ENCODE measurements around the gene MACROH2A1.

MACROH2A1 gene

GRCh38 chr5:135349886-135350285 is 49.1 kb downstream of the MACROH2A1 start:
- no peak for DNase-seq

- no peak for DNase-seq
Observed at GRCh38 chr5:135349451-135349850, 49.6 kb downstream of the MACROH2A1 start.

GRCh38 chr5:135348918-135349317 is 50.1 kb downstream of the MACROH2A1 start:
- DNase-seq: no peak

- DNase-seq: no peak
Observed at GRCh38 chr5:135347392-135347791, 51.6 kb downstream of the MACROH2A1 start.

- DNase-seq: no peak
Observed at GRCh38 chr5:135345956-135346731, 52.9 kb downstream of the MACROH2A1 start.

- no peak for DNase-seq
Observed at GRCh38 chr5:135344349-135344748, 54.7 kb downstream of the MACROH2A1 start.

- DNase-seq: no peak
Observed at GRCh38 chr5:135343413-135343812, 55.6 kb downstream of the MACROH2A1 start.

GRCh38 chr5:135342551-135342875 is 56.5 kb downstream of the MACROH2A1 start:
- DNase-seq: no peak

- no peak for DNase-seq
Observed at GRCh38 chr5:135341696-135342550, 57.1 kb downstream of the MACROH2A1 start.

GRCh38 chr5:135341016-135341666 is 57.9 kb downstream of the MACROH2A1 start:
- DNase-seq: no peak

- DNase-seq: no peak
Observed at GRCh38 chr5:135340568-135340967, 58.5 kb downstream of the MACROH2A1 start.

- no peak for DNase-seq
Observed at GRCh38 chr5:135339623-135340022, 59.4 kb downstream of the MACROH2A1 start.

- no peak for DNase-seq
Observed at GRCh38 chr5:135339189-135339588, 59.8 kb downstream of the MACROH2A1 start.

- no peak for DNase-seq
Observed at GRCh38 chr5:135337064-135337463, 62.0 kb downstream of the MACROH2A1 start.

GRCh38 chr5:135335031-135335828 is 63.8 kb downstream of the MACROH2A1 start:
- DNase-seq: no peak

GRCh38 chr5:135333732-135334515 is 65.1 kb downstream of the MACROH2A1 start:
- no peak for DNase-seq

GRCh38 chr5:135332519-135333150 is 66.4 kb downstream of the MACROH2A1 start:
- DNase-seq: no peak

- no peak for DNase-seq
Observed at GRCh38 chr5:135331612-135332011, 67.4 kb downstream of the MACROH2A1 start.

- no peak for DNase-seq
Observed at GRCh38 chr5:135330798-135331096, 68.3 kb downstream of the MACROH2A1 start.

- no peak for DNase-seq
Observed at GRCh38 chr5:135329913-135330797, 68.9 kb downstream of the MACROH2A1 start.

Measured in NCI-H1048 (cell line).